IMR-90 (cell line): ENCODE data around the gene SPATA18. TPM values are rescaled to one million over a fixed set of nuclear protein-coding genes. Genes with fewer than 3 reads are reported as not detected.

Source experiments
- ATAC-seq: fragments of 200-7000 bp; cut with Tn5 transposase; 2 replicates; pipeline ENCODE4 v1.9.1; 2020; ENCODE audit warnings: low read depth, mild to moderate bottlenecking, moderate library complexity
- BruUV-seq: library from RNA; stranded (reverse); fragments of 400-500 nt; replicated peaks from 2 replicates; lab custom pipeline; 2021; lab: Mats Ljungman, UMichigan
- CTCF ChIA-PET: fragments of 300-600 bp; formaldehyde crosslinking; extraction: SDS; loops from one replicate; lab custom pipeline; 2021; ENCODE audit warnings: antibody characterized with exemption; lab: Yijun Ruan, JAX
- POLR2A ChIA-PET: fragments of 300-600 bp; sonication (Branson Sonifier 250); formaldehyde crosslinking; loops from one replicate; lab custom pipeline; 2022; ENCODE audit warnings: antibody characterized with exemption; ENCODE audit not compliant: unreplicated experiment; lab: Charles Lee
- DNase-seq: peaks from one replicate; pipeline ENCODE4 v3.0.0; 2013
- H2AFZ ChIP-seq: replicated peaks from 2 replicates; pipeline ENCODE3; 2013; ENCODE audit warnings: low read length, mild to moderate bottlenecking; ENCODE audit not compliant: poor library complexity
- H2AK5ac ChIP-seq: 2 replicates; pipeline ENCODE4 v1.6.1; 2013; ENCODE audit warnings: low read depth, low read length, inconsistent platforms
- H2AK9ac ChIP-seq: replicated peaks from 2 replicates; pipeline ENCODE3; 2013; ENCODE audit warnings: mild to moderate bottlenecking, low read depth, low read length, moderate library complexity; ENCODE audit not compliant: poor library complexity
- H2BK120ac ChIP-seq: 2 replicates; pipeline ENCODE4 v1.6.1; 2013; ENCODE audit warnings: low read depth, low read length, inconsistent platforms
- H2BK15ac ChIP-seq: 3 replicates; pipeline ENCODE4 v1.6.1; 2013; ENCODE audit warnings: low read depth, low read length, inconsistent platforms
- H2BK20ac ChIP-seq: 2 replicates; pipeline ENCODE4 v1.6.1; 2013; ENCODE audit warnings: low read depth, mild to moderate bottlenecking, inconsistent platforms, low read length, moderate library complexity
- H2BK5ac ChIP-seq: 2 replicates; pipeline ENCODE4 v1.6.1; 2013; ENCODE audit warnings: mild to moderate bottlenecking, low read depth, low read length, inconsistent platforms; ENCODE audit not compliant: poor library complexity, severe bottlenecking
- H3K14ac ChIP-seq: replicated peaks from 2 replicates; pipeline ENCODE4 v1.6.1; 2013; ENCODE audit warnings: low read depth, low read length, inconsistent platforms
- H3K18ac ChIP-seq: 2 replicates; pipeline ENCODE4 v1.6.1; 2013; ENCODE audit warnings: low read depth, low read length, control low read depth
- H3K23ac ChIP-seq: 2 replicates; pipeline ENCODE4 v1.6.1; 2013; ENCODE audit warnings: low read depth, low read length, inconsistent platforms
- H3K27ac ChIP-seq: 2 replicates; pipeline ENCODE4 v1.5.1; 2013; ENCODE audit warnings: mild to moderate bottlenecking, control low read depth, low read length; ENCODE audit not compliant: insufficient read depth
- H3K27me3 ChIP-seq: 2 replicates; pipeline ENCODE4 v1.6.1; 2013; ENCODE audit warnings: low read length; ENCODE audit not compliant: control insufficient read depth, insufficient read depth
- H3K36me3 ChIP-seq: 2 replicates; pipeline ENCODE4 v1.6.1; 2013; ENCODE audit warnings: low read length, mixed read lengths; ENCODE audit not compliant: control insufficient read depth, insufficient read depth
- H3K4ac ChIP-seq: 2 replicates; pipeline ENCODE4 v1.6.1; 2013; ENCODE audit warnings: low read depth, low read length, inconsistent platforms
- H3K4me1 ChIP-seq: 2 replicates; pipeline ENCODE4 v1.6.1; 2013; ENCODE audit warnings: low read length, mixed read lengths; ENCODE audit not compliant: control insufficient read depth, insufficient read depth
- H3K4me2 ChIP-seq: 2 replicates; pipeline ENCODE4 v1.6.1; 2013; ENCODE audit warnings: low read depth, mild to moderate bottlenecking, control low read depth, low read length, moderate library complexity
- H3K4me3 ChIP-seq: 2 replicates; pipeline ENCODE4 v1.5.1; 2013; ENCODE audit warnings: low read depth, mild to moderate bottlenecking, control low read depth, low read length, moderate library complexity; ENCODE audit not compliant: insufficient read depth
- H3K56ac ChIP-seq: 2 replicates; pipeline ENCODE4 v1.6.1; 2013; ENCODE audit warnings: low read length, inconsistent platforms; ENCODE audit not compliant: insufficient read depth; ENCODE audit errors: extremely low read depth
- H3K79me1 ChIP-seq, 2 experiments: 2 replicates each; pipeline ENCODE4 v1.6.1; 2013; ENCODE audit warnings: low read length in 2 of 2, inconsistent platforms in 1 of 2, low read depth in 1 of 2
- H3K9ac ChIP-seq: 2 replicates; pipeline ENCODE4 v1.6.1; 2013; ENCODE audit warnings: low read depth, low read length, control low read depth
- H3K9me1 ChIP-seq: 2 replicates; pipeline ENCODE4 v1.6.1; 2013; ENCODE audit warnings: low read length, inconsistent platforms; ENCODE audit not compliant: insufficient read depth
- H3K9me3 ChIP-seq: 2 replicates; pipeline ENCODE4 v1.6.1; 2013; ENCODE audit warnings: low read length; ENCODE audit not compliant: control insufficient read depth, insufficient read depth
- H4K20me1 ChIP-seq: 2 replicates; pipeline ENCODE4 v1.6.1; 2013; ENCODE audit warnings: low read length, inconsistent platforms; ENCODE audit not compliant: insufficient read depth
- H4K5ac ChIP-seq: 2 replicates; pipeline ENCODE4 v1.6.1; 2013; ENCODE audit warnings: mild to moderate bottlenecking, low read depth, low read length, control low read depth
- H4K8ac ChIP-seq, 2 experiments: 2 replicates each; pipeline ENCODE4 v1.6.1; 2013; ENCODE audit warnings: low read depth in 2 of 2, low read length in 2 of 2, control low read depth in 1 of 2, inconsistent platforms in 1 of 2
- H4K91ac ChIP-seq: 2 replicates; pipeline ENCODE4 v1.6.1; 2013; ENCODE audit warnings: low read depth, low read length, inconsistent platforms; ENCODE audit not compliant: insufficient read depth
- BHLHE40 ChIP-seq: fragments of 150-350 bp; IDR thresholded peaks from 2 replicates; pipeline ENCODE4 v1.6.1; 2016; ENCODE audit warnings: mild to moderate bottlenecking, low read depth, low read length
- CHD1 ChIP-seq: IDR thresholded peaks from 2 replicates; pipeline ENCODE4 v1.6.1; 2012; ENCODE audit warnings: low read depth, low read length, improper control_type of control experiment
- FOS ChIP-seq: fragments of 150-350 bp; IDR thresholded peaks from 2 replicates; pipeline ENCODE4 v1.6.1; 2016; ENCODE audit warnings: low read depth, low read length
- MAFK ChIP-seq: IDR thresholded peaks from 2 replicates; pipeline ENCODE4 v1.6.1; 2012; ENCODE audit warnings: low read depth, low read length, improper control_type of control experiment
- MAZ ChIP-seq: IDR thresholded peaks from 2 replicates; pipeline ENCODE4 v1.6.1; 2012; ENCODE audit warnings: low read depth, mild to moderate bottlenecking, low read length, improper control_type of control experiment, moderate library complexity, borderline replicate concordance
- MXI1 ChIP-seq: IDR thresholded peaks from 2 replicates; pipeline ENCODE4 v1.6.1; 2012; ENCODE audit warnings: low read depth, mild to moderate bottlenecking, low read length, moderate library complexity, borderline replicate concordance
- NFE2L2 ChIP-seq: fragments of 150-350 bp; IDR thresholded peaks from 2 replicates; pipeline ENCODE4 v1.6.1; 2016; ENCODE audit warnings: low read depth, mild to moderate bottlenecking, low read length
- POLR2A ChIP-seq: IDR thresholded peaks from 2 replicates; pipeline ENCODE4 v1.6.1; 2012; ENCODE audit warnings: mild to moderate bottlenecking, low read depth, low read length
- RAD21 ChIP-seq: IDR thresholded peaks from 2 replicates; pipeline ENCODE4 v1.6.1; 2012; ENCODE audit warnings: low read length, improper control_type of control experiment
- RCOR1 ChIP-seq: IDR thresholded peaks from 2 replicates; pipeline ENCODE4 v1.6.1; 2012; ENCODE audit warnings: mild to moderate bottlenecking, low read length, improper control_type of control experiment; ENCODE audit not compliant: insufficient replicate concordance
- RFX5 ChIP-seq: IDR thresholded peaks from 2 replicates; pipeline ENCODE4 v1.8.0; 2012; ENCODE audit warnings: low read depth, mild to moderate bottlenecking, low read length, moderate library complexity
- SMC3 ChIP-seq: fragments of 150-350 bp; IDR thresholded peaks from 2 replicates; pipeline ENCODE4 v1.6.1; 2016; ENCODE audit warnings: low read depth, mild to moderate bottlenecking, antibody characterized with exemption, low read length, moderate library complexity
- WGBS, 2 experiments: methylation state at CpG; one replicate each; pipeline versions ENCODE4 v1.1.5 to v1.1.7; 2013; ENCODE audit warnings: missing lambda C conversion rate in 2 of 2; ENCODE audit not compliant: insufficient read length in 1 of 2; ENCODE audit errors: extremely low coverage in 2 of 2; 5-methylcytosine and 5-hydroxymethylcytosine counted together
- dilution Hi-C: fragments of 300-500 bp; cut with HindIII; formaldehyde crosslinking; loops from one replicate; pipeline ENCODE4 v1.14.3; 2018; ENCODE audit warnings: low sequenced_read_pairs; ENCODE audit not compliant: unreplicated experiment
- in situ Hi-C: fragments of 300-500 bp; cut with MboI; formaldehyde crosslinking; loops from 3 replicates; pipeline ENCODE4 v1.14.3; 2019; ENCODE audit warnings: low sequenced_read_pairs, inconsistent platforms, mixed read lengths
- intact Hi-C: fragments of 100-400 bp; cut with micrococcal nuclease; formaldehyde crosslinking; loops from 2 replicates; pipeline ENCODE4 v1.10.0; 2022
- polyA plus RNA-seq, 3 experiments: library from polyadenylated mRNA; depleted of rRNA; stranded (reverse); fragments of >200 nt; gene quantifications; 2 replicates each; pipeline ENCODE4 v1.2.3, GENCODE V29; 2012; ENCODE audit warnings: low replicate concordance in 1 of 3
- total RNA-seq: library from RNA; depleted of rRNA; stranded (reverse); fragments of >200 nt; gene quantifications from 2 replicates; pipeline ENCODE4 v1.2.3, GENCODE V29; 2012
- TF ChIP-seq, protein P1 (sequence below): fragments of 150-350 bp; IDR thresholded peaks from 2 replicates; pipeline ENCODE4 v1.6.1; 2017; ENCODE audit warnings: mild to moderate bottlenecking, antibody characterized with exemption, low read length, low read depth
- TF ChIP-seq, protein P2 (sequence below): conservative IDR thresholded peaks from 2 replicates; pipeline ENCODE4 v1.5.1; 2012; ENCODE audit warnings: mild to moderate bottlenecking, low read depth, low read length, improper control_type of control experiment
- TF ChIP-seq, protein P3 (sequence below): fragments of 150-350 bp; IDR thresholded peaks from 2 replicates; pipeline ENCODE4 v1.6.1; 2016; ENCODE audit warnings: low read depth, mild to moderate bottlenecking, low read length, moderate library complexity, borderline replicate concordance

Gene SPATA18
- total and polyA plus RNA-seq, 2 of the 4 experiments (the other 2 are of a cell fraction): 3.0 to 4.7 TPM

DNA sequence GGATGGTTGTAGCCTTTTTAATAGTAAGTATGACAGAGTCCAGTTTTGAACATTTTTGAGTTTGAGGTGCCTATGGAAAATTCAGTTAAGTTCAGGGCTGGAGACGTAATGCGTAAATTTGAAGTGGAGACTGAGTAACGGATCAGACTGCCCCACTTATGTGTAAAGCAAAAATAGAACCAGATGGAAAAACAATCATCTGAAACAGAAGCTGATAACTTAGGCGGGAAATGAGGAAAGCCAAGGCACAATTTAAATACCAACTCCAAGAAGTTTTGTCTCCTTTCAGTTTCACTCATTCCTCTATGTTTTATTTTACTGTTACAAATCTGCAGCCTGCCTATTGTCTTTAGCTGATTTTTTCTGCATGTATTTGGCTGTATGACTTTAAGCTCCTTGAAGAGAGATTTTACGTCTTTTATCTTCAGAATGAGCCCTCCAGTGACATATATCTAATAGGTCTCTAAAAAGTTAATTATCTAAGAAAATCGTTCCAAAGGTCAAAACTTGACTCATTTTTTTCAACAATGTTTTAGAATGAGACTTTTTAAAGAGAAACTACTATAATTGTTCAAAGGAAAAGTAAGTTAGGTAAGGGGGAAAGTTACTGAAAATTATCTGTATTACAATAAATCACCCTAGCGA lies 14.1 kb upstream of the SPATA18 start:
- Histone ChIP-seq H4K5ac (no peak overlapping the region), H3K18ac (no peak overlapping the region), H3K56ac (peak overlapping the region; percentile 79; the same call in 1 of the 2 replicates), H3K9me1 (peaks cover 11% of the 10 kb centered on the region), H2AFZ (no peak overlapping the region), H3K4ac (peak overlapping the region; percentile 72; the same call in 1 of the 2 replicates), H3K23ac (peak overlapping the region; percentile 81), H3K9me3 (no peaks in the 10 kb centered on the region), H2BK5ac (peak overlapping the region; percentile 77), H3K9ac (peak overlapping the region; percentile 96), H3K79me1 (peaks cover 27 to 41% of the 10 kb centered on the region in 2 experiments), H3K4me2 (peak overlapping the region; percentile 94), H3K27me3 (peaks cover 11% of the 10 kb centered on the region), H2BK120ac (no peak overlapping the region), H3K4me1 (0 out of 2 replicates have a peak, but pooled peaks cover 3% of the 10 kb centered on the region), H3K14ac (peak overlapping the region; percentile 43), H4K8ac (peak overlapping the region in 1 of 2 experiments; percentile 97; a peak in 1 of 4 replicates), H3K27ac (peak overlapping the region; percentile 92; the same call in 1 of the 2 replicates), H3K4me3 (peak overlapping the region; percentile 98), H2AK9ac (no peak overlapping the region), H2BK15ac (no peak overlapping the region), H3K36me3 (peaks cover 5% of the 10 kb centered on the region), H2AK5ac (no peak overlapping the region), H4K91ac (no peak overlapping the region; the same call in 1 of the 2 replicates), H2BK20ac (no peak overlapping the region), H4K20me1 (peaks cover 6% of the 10 kb centered on the region; the same call in 1 of the 2 replicates)
- BruUV-seq: no TSS peak
- ATAC-seq: no peak
- dilution Hi-C loops (no loop called here), intact Hi-C loops (loop anchor here (5.0 kb wide), 1 partner anchor 195 kb away; the partner anchor contains the start of gene DCUN1D4), in situ Hi-C loops (loop anchor here (10.0 kb wide), 1 partner anchor 142 kb away; no protein-coding TSS in a partner anchor)
- POLR2A ChIA-PET: no interaction called here
- DNase-seq: no peak
- CTCF ChIA-PET: no interaction called here
- no CpG with 5 or more reads among the region's 7 CpGs for WGBS, 2 experiments
- TF ChIP-seq RCOR1: no peak
- TF ChIP-seq, protein P1, sequence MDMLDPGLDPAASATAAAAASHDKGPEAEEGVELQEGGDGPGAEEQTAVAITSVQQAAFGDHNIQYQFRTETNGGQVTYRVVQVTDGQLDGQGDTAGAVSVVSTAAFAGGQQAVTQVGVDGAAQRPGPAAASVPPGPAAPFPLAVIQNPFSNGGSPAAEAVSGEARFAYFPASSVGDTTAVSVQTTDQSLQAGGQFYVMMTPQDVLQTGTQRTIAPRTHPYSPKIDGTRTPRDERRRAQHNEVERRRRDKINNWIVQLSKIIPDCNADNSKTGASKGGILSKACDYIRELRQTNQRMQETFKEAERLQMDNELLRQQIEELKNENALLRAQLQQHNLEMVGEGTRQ: no peak
- TF ChIP-seq POLR2A: no peak
- TF ChIP-seq NFE2L2: no peak
- TF ChIP-seq BHLHE40: no peak
- TF ChIP-seq MAFK: no peak
- TF ChIP-seq, protein P2, sequence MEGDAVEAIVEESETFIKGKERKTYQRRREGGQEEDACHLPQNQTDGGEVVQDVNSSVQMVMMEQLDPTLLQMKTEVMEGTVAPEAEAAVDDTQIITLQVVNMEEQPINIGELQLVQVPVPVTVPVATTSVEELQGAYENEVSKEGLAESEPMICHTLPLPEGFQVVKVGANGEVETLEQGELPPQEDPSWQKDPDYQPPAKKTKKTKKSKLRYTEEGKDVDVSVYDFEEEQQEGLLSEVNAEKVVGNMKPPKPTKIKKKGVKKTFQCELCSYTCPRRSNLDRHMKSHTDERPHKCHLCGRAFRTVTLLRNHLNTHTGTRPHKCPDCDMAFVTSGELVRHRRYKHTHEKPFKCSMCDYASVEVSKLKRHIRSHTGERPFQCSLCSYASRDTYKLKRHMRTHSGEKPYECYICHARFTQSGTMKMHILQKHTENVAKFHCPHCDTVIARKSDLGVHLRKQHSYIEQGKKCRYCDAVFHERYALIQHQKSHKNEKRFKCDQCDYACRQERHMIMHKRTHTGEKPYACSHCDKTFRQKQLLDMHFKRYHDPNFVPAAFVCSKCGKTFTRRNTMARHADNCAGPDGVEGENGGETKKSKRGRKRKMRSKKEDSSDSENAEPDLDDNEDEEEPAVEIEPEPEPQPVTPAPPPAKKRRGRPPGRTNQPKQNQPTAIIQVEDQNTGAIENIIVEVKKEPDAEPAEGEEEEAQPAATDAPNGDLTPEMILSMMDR: no peak
- TF ChIP-seq, protein P3, sequence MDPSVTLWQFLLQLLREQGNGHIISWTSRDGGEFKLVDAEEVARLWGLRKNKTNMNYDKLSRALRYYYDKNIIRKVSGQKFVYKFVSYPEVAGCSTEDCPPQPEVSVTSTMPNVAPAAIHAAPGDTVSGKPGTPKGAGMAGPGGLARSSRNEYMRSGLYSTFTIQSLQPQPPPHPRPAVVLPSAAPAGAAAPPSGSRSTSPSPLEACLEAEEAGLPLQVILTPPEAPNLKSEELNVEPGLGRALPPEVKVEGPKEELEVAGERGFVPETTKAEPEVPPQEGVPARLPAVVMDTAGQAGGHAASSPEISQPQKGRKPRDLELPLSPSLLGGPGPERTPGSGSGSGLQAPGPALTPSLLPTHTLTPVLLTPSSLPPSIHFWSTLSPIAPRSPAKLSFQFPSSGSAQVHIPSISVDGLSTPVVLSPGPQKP: no peak
- no peak for TF ChIP-seq MAZ
- no peak for TF ChIP-seq RAD21
- no peak for TF ChIP-seq CHD1
- no peak for TF ChIP-seq RFX5
- TF ChIP-seq MXI1: no peak
- no peak for TF ChIP-seq FOS
- TF ChIP-seq SMC3: no peak
